ENCODE data around the gene PLEKHG4B. TPM values are rescaled to one million over a fixed set of nuclear protein-coding genes. Genes with fewer than 3 reads are reported as not detected.
A peak's percentile ranks its signal among the peaks of the same experiment; 100 is the strongest.

Gene PLEKHG4B
- total and polyA plus RNA-seq, 2 of the 8 experiments (the other 6 are each of a cell fraction or from before 2014, with no cell fraction given), result 31.1 to 43.6 TPM

DNA sequence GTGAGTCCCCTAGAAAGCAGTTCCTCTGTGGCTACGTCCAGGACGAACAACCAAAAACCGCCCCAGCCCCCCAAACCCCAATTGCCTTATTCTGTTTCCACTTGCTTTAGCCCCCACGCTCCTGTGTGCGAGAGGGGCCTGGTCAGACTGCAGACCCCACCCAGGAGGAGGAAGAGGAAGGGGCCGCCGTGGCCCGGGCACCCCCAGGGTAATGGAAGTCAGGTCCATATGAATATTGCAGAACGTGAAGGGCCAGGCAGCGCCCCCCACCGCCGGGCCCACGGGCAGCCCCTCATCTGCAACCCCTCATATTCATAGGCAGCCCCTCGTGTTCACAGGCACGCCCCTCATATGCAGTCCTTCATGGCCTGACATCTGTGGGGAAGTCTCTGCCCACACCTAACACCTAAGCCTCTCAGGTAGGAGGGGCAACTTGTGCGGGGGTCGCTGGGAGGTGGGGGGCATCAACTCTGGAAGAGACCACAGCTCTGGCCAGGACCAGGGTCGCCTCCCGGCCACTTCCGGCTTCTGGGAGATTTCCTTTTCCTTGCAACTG is 37.7 kb upstream of the PLEKHG4B start:
- Histone ChIP-seq H4K5ac (ENCODE audit: insufficient read length, low read depth, low read length) (peak overlapping the region; percentile 2), H3K27ac (ENCODE audit: low read depth, low read length) (no peak overlapping the region), H4K91ac (replicated peaks; ENCODE audit: insufficient read length, low read length) (peak overlapping the region; percentile 80), H3K9me3 (ENCODE audit: insufficient read depth in 2 of 2, low read depth in 1 of 2, low read length in 1 of 2) (no peaks in the 10 kb centered on the region), H2AFZ (ENCODE audit: low read length) (no peak overlapping the region), H3K23ac (ENCODE audit: insufficient read length) (no peak overlapping the region), H3K4me1 (replicated peaks in 1 of 4; ENCODE audit: control insufficient read depth in 3 of 4, insufficient read depth in 4 of 4, low read length in 3 of 4) (peaks cover 0 to 12% (median 4%) of the 10 kb centered on the region in 4 experiments; a peak in 5 of 7 replicates), H3K4ac (replicated peaks; ENCODE audit: insufficient read length, low read depth, low read length) (no peak overlapping the region), H4K20me1 (replicated peaks in 1 of 2; ENCODE audit: control insufficient read depth in 1 of 2, insufficient read depth in 2 of 2, low read length in 2 of 2) (peaks cover 13 to 19% of the 10 kb centered on the region in 2 experiments), H2BK20ac (ENCODE audit: low read length) (no peak overlapping the region), H2AK5ac (ENCODE audit: low read depth, low read length) (no peak overlapping the region), H2BK120ac (replicated peaks; ENCODE audit: low read depth, low read length) (no peak overlapping the region), H3K4me2 (ENCODE audit: insufficient read depth in 1 of 2, low read depth in 2 of 2, low read length in 2 of 2) (peak overlapping the region; percentile 70 to 79), H3K4me3 (ENCODE audit: extremely low read depth in 1 of 4, insufficient read depth in 2 of 4, low read depth in 3 of 4, low read length in 4 of 4) (peak overlapping the region; percentile 57 to 92 (median 74)), H3K14ac (ENCODE audit: insufficient read length) (no peak overlapping the region), H3K79me1 (ENCODE audit: low read depth, low read length) (peaks cover 2% of the 10 kb centered on the region; the same call in 1 of the 2 replicates), H3K18ac (ENCODE audit: extremely low read depth, low read length) (no peak overlapping the region), H2BK15ac (ENCODE audit: low read length) (no peak overlapping the region), H3K56ac (replicated peaks; ENCODE audit: insufficient read length, low read depth, low read length) (no peak overlapping the region), H3K23me2 (ENCODE audit: low read depth, low read length) (peaks cover 26% of the 10 kb centered on the region; the same call in 1 of the 2 replicates), H2BK12ac (ENCODE audit: low read depth, low read length) (no peak overlapping the region), H2BK5ac (ENCODE audit: low read depth, low read length) (no peak overlapping the region), H3K27me3 (replicated peaks in 1 of 4; ENCODE audit: control insufficient read depth in 3 of 4, extremely low read depth in 1 of 4, insufficient read depth in 3 of 4, low read length in 3 of 4) (peaks cover 20 to 45% (median 37%) of the 10 kb centered on the region in 4 experiments), H4K8ac (ENCODE audit: extremely low read depth, insufficient read depth, low read length) (no peak overlapping the region), H3K9ac (replicated peaks in 1 of 4; ENCODE audit: extremely low read depth in 1 of 4, low read depth in 3 of 4, low read length in 3 of 4) (peak overlapping the region in 1 of 4 experiments; percentile 24; a peak in 1 of 7 replicates), H3K79me2 (ENCODE audit: control insufficient read depth in 1 of 2, insufficient read depth in 2 of 2, low read length in 2 of 2) (peaks cover 0 to 5% of the 10 kb centered on the region in 2 experiments; a peak in 1 of 4 replicates), H3K36me3 (ENCODE audit: control insufficient read depth in 2 of 4, insufficient read depth in 4 of 4, low read length in 3 of 4) (no peaks in the 10 kb centered on the region)
- 30% methylated on average over 18 of the region's 20 CpGs; no CpG with 5 or more reads in 1 of the 2 experiments for WGBS, 2 experiments (ENCODE audit: extremely low coverage in 1 of 2, insufficient coverage in 1 of 2, insufficient read length in 1 of 2, insufficient replicate concordance in 2 of 2, low coverage in 1 of 2, low lambda C conversion rate in 2 of 2, missing lambda C conversion rate in 1 of 2)
- peak; percentile 19; the same call in 1 of the 2 replicates for TF ChIP-seq SUZ12 (IDR thresholded peaks at IDR 0.05; ENCODE audit: low read length)
- TF ChIP-seq TBP (IDR thresholded peaks at IDR 0.05; ENCODE audit: low read depth, low read length), result no peak
- TF ChIP-seq ZNF274 (IDR thresholded peaks at IDR 0.05; ENCODE audit: borderline replicate concordance, extremely low read depth, low read length), result no peak
- peak; percentile 4 for TF ChIP-seq KDM4A (IDR thresholded peaks at IDR 0.05; ENCODE audit: low read depth, low read length, severe bottlenecking)
- no peak for FAIRE-seq
- no peak for DNase-seq (ENCODE audit: low read depth in 1 of 2, low spot score in 2 of 2)
- POLR2A ChIA-PET (ENCODE audit: partially characterized antibody), result interaction anchor here (0.7 to 3.1 kb wide), 3 partner anchors 11 to 38 kb away, joined by 3 to 18 read pairs (median 5); partner anchors contain the start of gene PLEKHG4B
- CTCF ChIA-PET (ENCODE audit: partially characterized antibody), result interaction anchor here (1.0 to 1.7 kb wide), 2 partner anchors 27 to 133 kb away, joined by 3 to 6 read pairs; no protein-coding TSS in a partner anchor
